SK-N-SH (cell line): ENCODE results near the gene HNRNPUL1.

ENCODE experiments used
- GABPA ChIP-seq: IDR thresholded peaks from 2 replicates; pipeline ENCODE4 v1.4.0; 2012; ENCODE audit warnings: low read depth, mild to moderate bottlenecking
- MEF2A ChIP-seq: IDR thresholded peaks from 2 replicates; pipeline ENCODE4 v1.4.0; 2012; ENCODE audit warnings: low read depth, borderline replicate concordance
- SMC3 ChIP-seq: IDR thresholded peaks from 2 replicates; pipeline ENCODE4 v1.6.1; 2012; ENCODE audit warnings: low read depth, low read length, improper control_type of control experiment
- TEAD4 ChIP-seq: IDR thresholded peaks from 2 replicates; pipeline ENCODE4 v1.4.0; 2012; ENCODE audit warnings: mild to moderate bottlenecking, borderline replicate concordance; ENCODE audit not compliant: insufficient read depth

- TF ChIP-seq MEF2A (no peak), GABPA (no peak), TEAD4 (no peak), SMC3 (no peak)
These were observed 36.4 kb downstream of the HNRNPUL1 start for GRCh38 chr19:41300555-41300954.
